A549 treated with AZD9567 at 1 μM for 4 hours (cell line): Measurements from ENCODE around the gene REV1. TPM values are rescaled to one million over a fixed set of nuclear protein-coding genes. Genes with fewer than 3 reads are reported as not detected.

Experiments used
- total RNA-seq: library from RNA; stranded (reverse); fragments of 200-300 nt; extraction: Qiagen RNA extraction; gene quantifications from 5 replicates; pipeline ENCODE4 v1.2.3, GENCODE V29; 2022; ENCODE audit not compliant: insufficient read depth

REV1 gene
- 9.1 to 25.6 TPM (median 12.6 TPM) in 5 replicates for total RNA-seq

GRCh38 chr2:99489761-99490622 is at the start of gene REV1:
REV1 (minus strand) TSS chr2:99490017; CDS start chr2:99464975, 25,042 bp downstream.

Other genes with a start within 250 kb of the REV1 start
- gene LYG2, start 234.4 kb downstream of the REV1 start, total RNA-seq: not detected in 5 replicates
- gene LYG1, start 188.8 kb downstream of the REV1 start, total RNA-seq: 1.7 to 2.4 TPM (median 1.9 TPM) in 4 of 5 replicates, not detected in the other
- gene TXNDC9, start 153.7 kb downstream of the REV1 start, total RNA-seq: 38.3 to 55.0 TPM (median 43.4 TPM) in 5 replicates
- gene EIF5B, start 152.6 kb downstream of the REV1 start, total RNA-seq: 54.9 to 80.0 TPM (median 55.3 TPM) in 5 replicates